ENCODE measurements around the gene UTS2R.

The UTS2R gene

GRCh38 chr17:82412535-82413520 lies 41.3 kb downstream of the UTS2R start:
- Histone ChIP-seq H3K27ac (replicated peaks) (no peak overlapping the region), H3K4me3 (replicated peaks; ENCODE audit: insufficient read depth, low read length) (no peak overlapping the region), H3K27me3 (ENCODE audit: insufficient read depth, poor library complexity, severe bottlenecking) (no peaks in the 10 kb centered on the region)
- DNase-seq (ENCODE audit: low read depth in 1 of 2, low spot score in 1 of 2), result no peak
- TF ChIP-seq REST (IDR thresholded peaks at IDR 0.05; ENCODE audit: insufficient replicate concordance, low read depth) (no peak), POLR2AphosphoS5 (IDR thresholded peaks at IDR 0.05; ENCODE audit: low read depth) (no peak), CTCF (IDR thresholded peaks at IDR 0.05; ENCODE audit: insufficient read depth, low read length) (no peak), GABPA (IDR thresholded peaks at IDR 0.05; ENCODE audit: low read depth) (no peak), SPI1 (IDR thresholded peaks at IDR 0.05; ENCODE audit: borderline replicate concordance, low read depth) (no peak)

- H3K27ac ChIP-seq (replicated peaks), result no peak overlapping the region
- H3K27me3 ChIP-seq (ENCODE audit: insufficient read depth, poor library complexity, severe bottlenecking), result no peaks in the 10 kb centered on the region
- peak; percentile 46 to 73 for DNase-seq (ENCODE audit: low read depth in 1 of 2, low spot score in 1 of 2)
- TF ChIP-seq CTCF (IDR thresholded peaks at IDR 0.05; ENCODE audit: insufficient read depth, low read length), result peak; percentile 16
- no peak for TF ChIP-seq GABPA (IDR thresholded peaks at IDR 0.05; ENCODE audit: low read depth)
- peak; percentile 99 for TF ChIP-seq REST (IDR thresholded peaks at IDR 0.05; ENCODE audit: insufficient replicate concordance, low read depth)
- H3K4me3 ChIP-seq (replicated peaks; ENCODE audit: insufficient read depth, low read length), result no peak overlapping the region
Measured at GRCh38 chr17:82414548-82415281, 43.1 kb downstream of the UTS2R start.

- no peak for DNase-seq (ENCODE audit: low read depth in 1 of 2, low spot score in 1 of 2)
- no peak overlapping the region for H3K4me3 ChIP-seq (replicated peaks; ENCODE audit: insufficient read depth, low read length)
- no peak overlapping the region for H3K27ac ChIP-seq (replicated peaks)
- no peaks in the 10 kb centered on the region for H3K27me3 ChIP-seq (ENCODE audit: insufficient read depth, poor library complexity, severe bottlenecking)
- no peak for TF ChIP-seq SPI1 (IDR thresholded peaks at IDR 0.05; ENCODE audit: borderline replicate concordance, low read depth)
- no peak for TF ChIP-seq REST (IDR thresholded peaks at IDR 0.05; ENCODE audit: insufficient replicate concordance, low read depth)
- TF ChIP-seq GABPA (IDR thresholded peaks at IDR 0.05; ENCODE audit: low read depth), result no peak
- no peak for TF ChIP-seq CTCF (IDR thresholded peaks at IDR 0.05; ENCODE audit: insufficient read depth, low read length)
- TF ChIP-seq POLR2AphosphoS5 (IDR thresholded peaks at IDR 0.05; ENCODE audit: low read depth), result no peak
Measured at GRCh38 chr17:82415336-82415735, 43.8 kb downstream of the UTS2R start.

Data from HL-60 (cell line).